Ascending aorta (tissue), 2 donors: ENCODE measurements around the gene ACTR8. TPM values are rescaled to one million over a fixed set of nuclear protein-coding genes. Genes with fewer than 3 reads are reported as not detected.

Source experiments
- DNase-seq, 2 donors: peaks; one replicate each; pipeline ENCODE4 v3.0.0-alpha.2; 2019; ENCODE audit warnings: low spot score in 2 of 2
- H3K27ac ChIP-seq, 2 donors: fragments of 200-600 bp; sonication (generic); one replicate each; pipeline ENCODE4 v1.5.1; 2016 to 2017; ENCODE audit warnings: mild to moderate bottlenecking in 1 of 2
- H3K27me3 ChIP-seq: fragments of 200-600 bp; sonication (generic); one replicate; pipeline ENCODE4 v1.5.1; 2017
- H3K36me3 ChIP-seq, 2 donors: fragments of 200-600 bp; sonication (generic); one replicate each; pipeline ENCODE4 v1.5.1; 2016
- H3K4me1 ChIP-seq, 2 donors: fragments of 200-600 bp; sonication (generic); one replicate each; pipeline ENCODE4 v1.5.1; 2016 to 2017; ENCODE audit warnings: mild to moderate bottlenecking in 1 of 2
- H3K4me3 ChIP-seq, 2 donors: fragments of 200-600 bp; sonication (generic); one replicate each; pipeline ENCODE4 v1.5.1; 2016 to 2017; ENCODE audit warnings: mild to moderate bottlenecking in 1 of 2
- H3K9me3 ChIP-seq, 2 donors: fragments of 200-600 bp; sonication (generic); one replicate each; pipeline ENCODE4 v1.5.1; 2016
- CTCF ChIP-seq, 3 experiments: fragments of 200-600 bp in 2 of 3; fragments of 450-650 bp in 1 of 3; sonication (generic) in 2 of 3; IDR thresholded peaks; one replicate each; pipeline ENCODE4 v1.5.1; 2016 to 2019; ENCODE audit warnings: antibody characterized with exemption in 3 of 3, mild to moderate bottlenecking in 1 of 3, moderate library complexity in 1 of 3
- intact Hi-C: fragments of 100-400 bp; cut with DNase I; formaldehyde crosslinking; loops from one replicate; pipeline ENCODE4 v1.15.1; 2023
- total RNA-seq: library from RNA; depleted of rRNA; stranded (reverse); fragments of >200 nt; gene quantifications from one replicate; pipeline ENCODE4 v1.1.0, GENCODE V29; 2016

The ACTR8 gene
- total RNA-seq, 1 donor from 2014 or later, result 16.6 TPM

GRCh38 chr3:53862241-53862640 lies 19.7 kb downstream of the ACTR8 start:
- Histone ChIP-seq H3K27me3 (no peaks in the 10 kb centered on the region), H3K4me1 (no peaks in the 10 kb centered on the region), H3K36me3 (peaks cover 44 to 59% of the 10 kb centered on the region in 2 donors), H3K27ac (no peak overlapping the region), H3K9me3 (no peaks in the 10 kb centered on the region), H3K4me3 (no peak overlapping the region)
- intact Hi-C loops, result no loop called here
- no peak for DNase-seq
- no peak for TF ChIP-seq CTCF (IDR thresholded peaks at IDR 0.05)

DNA sequence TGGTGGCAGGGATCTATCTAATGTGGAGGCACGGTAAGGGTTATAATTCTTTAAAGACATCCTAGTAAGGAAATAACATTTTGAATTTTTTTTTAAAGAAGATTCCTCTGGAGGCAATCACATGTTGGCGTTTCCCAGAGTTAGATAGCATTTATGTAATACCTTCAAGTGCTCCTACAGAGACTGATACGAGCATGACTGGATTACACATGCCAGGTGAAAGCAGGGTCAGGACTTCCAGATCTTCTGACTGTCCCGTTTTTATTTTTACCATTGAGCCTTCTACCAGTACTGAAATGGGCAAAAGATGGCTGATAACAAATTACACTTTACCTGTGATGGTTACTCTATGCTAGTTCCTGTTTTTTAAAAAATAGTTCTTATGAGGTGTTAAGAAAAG lies 21.8 kb downstream of the ACTR8 start:
- intact Hi-C loops, result no loop called here
- no peaks in the 10 kb centered on the region for H3K9me3 ChIP-seq
- H3K4me1 ChIP-seq, result no peaks in the 10 kb centered on the region
- no peak overlapping the region for H3K27ac ChIP-seq
- H3K4me3 ChIP-seq, result no peak overlapping the region
- H3K36me3 ChIP-seq, result peaks cover 36 to 52% of the 10 kb centered on the region in 2 donors
- TF ChIP-seq CTCF (IDR thresholded peaks at IDR 0.05), result no peak
- H3K27me3 ChIP-seq, result no peaks in the 10 kb centered on the region
- DNase-seq, result no peak

- TF ChIP-seq CTCF (IDR thresholded peaks at IDR 0.05), result no peak
- H3K9me3 ChIP-seq, result no peaks in the 10 kb centered on the region
- intact Hi-C loops, result no loop called here
- no peak overlapping the region for H3K4me3 ChIP-seq
- peaks cover 28 to 42% of the 10 kb centered on the region in 2 donors for H3K36me3 ChIP-seq
- H3K27ac ChIP-seq, result no peak overlapping the region
- no peaks in the 10 kb centered on the region for H3K4me1 ChIP-seq
- no peaks in the 10 kb centered on the region for H3K27me3 ChIP-seq
- DNase-seq, result no peak
Observed at GRCh38 chr3:53859178-53859577, 22.8 kb downstream of the ACTR8 start.

- no peak for TF ChIP-seq CTCF (IDR thresholded peaks at IDR 0.05)
- peaks cover 27 to 32% of the 10 kb centered on the region in 2 donors for H3K36me3 ChIP-seq
- no peaks in the 10 kb centered on the region for H3K9me3 ChIP-seq
- no peak for DNase-seq
- H3K27me3 ChIP-seq, result no peaks in the 10 kb centered on the region
- no peaks in the 10 kb centered on the region for H3K4me1 ChIP-seq
- H3K27ac ChIP-seq, result no peak overlapping the region
- intact Hi-C loops, result no loop called here
- H3K4me3 ChIP-seq, result no peak overlapping the region
Observed at GRCh38 chr3:53858096-53858741, 23.7 kb downstream of the ACTR8 start.

DNA sequence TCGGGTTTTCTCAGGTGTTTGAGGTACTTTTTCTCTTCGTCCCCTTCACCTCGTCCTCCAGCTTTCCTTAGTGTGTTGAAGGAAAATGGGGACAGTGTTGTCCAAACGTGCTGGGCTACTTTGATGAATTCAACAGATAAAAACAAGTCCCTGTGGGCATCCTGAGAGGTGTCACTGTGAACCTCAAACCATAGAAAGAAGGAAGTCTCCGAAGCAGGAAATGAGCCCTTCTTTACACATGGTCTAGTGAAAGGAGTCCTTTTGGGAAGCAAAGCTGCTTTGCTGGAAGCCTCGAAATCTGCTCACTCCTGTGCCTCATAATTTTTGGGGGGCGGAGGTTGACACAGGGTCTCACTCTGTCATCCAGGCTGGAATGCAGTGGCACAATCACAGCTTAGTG lies 25.0 kb downstream of the ACTR8 start:
- Histone ChIP-seq H3K27ac (no peak overlapping the region), H3K4me1 (no peaks in the 10 kb centered on the region), H3K27me3 (no peaks in the 10 kb centered on the region), H3K9me3 (no peaks in the 10 kb centered on the region), H3K4me3 (no peak overlapping the region), H3K36me3 (peaks cover 21 to 22% of the 10 kb centered on the region in 2 donors)
- no peak for DNase-seq
- intact Hi-C loops, result no loop called here
- TF ChIP-seq CTCF (IDR thresholded peaks at IDR 0.05), result no peak

GRCh38 chr3:53850895-53851294 lies 31.1 kb downstream of the ACTR8 start:
- no peak for DNase-seq

More at GRCh38 chr3:53850895-53851294, 31.1 kb downstream of the ACTR8 start:
- H3K4me3 ChIP-seq, result no peak overlapping the region
- no peak overlapping the region for H3K27ac ChIP-seq
- TF ChIP-seq CTCF (IDR thresholded peaks at IDR 0.05), result no peak
- intact Hi-C loops, result no loop called here
- H3K9me3 ChIP-seq, result no peaks in the 10 kb centered on the region
- no peaks in the 10 kb centered on the region for H3K36me3 ChIP-seq
- peaks cover 3 to 5% of the 10 kb centered on the region in 2 donors for H3K4me1 ChIP-seq
- H3K27me3 ChIP-seq, result no peaks in the 10 kb centered on the region
